ENCODE results near the gene IMP4.
A peak's percentile ranks its signal among the peaks of the same experiment; 100 is the strongest.

The IMP4 gene

DNA sequence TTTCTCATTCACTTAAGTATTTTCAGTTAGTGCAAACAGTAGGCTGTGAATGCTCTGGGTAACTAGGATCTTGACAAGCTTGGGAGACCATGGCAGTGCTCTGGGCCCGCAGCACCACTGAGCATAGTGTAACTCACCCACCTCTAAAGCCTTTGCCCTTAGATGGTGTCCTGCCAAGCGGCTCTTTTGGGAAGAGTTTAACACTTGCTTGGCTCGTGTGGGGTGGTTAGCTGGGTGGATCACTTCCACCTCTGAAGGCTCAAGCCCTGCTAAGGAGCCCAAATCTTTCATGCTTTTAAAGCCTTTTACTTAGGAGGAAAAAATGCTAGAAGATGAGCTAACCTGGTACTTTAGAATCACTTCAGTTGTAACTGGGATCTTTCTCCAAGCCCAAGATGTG lies 47.1 kb downstream of the IMP4 start:
- DNase-seq (ENCODE audit: low read depth) = no peak
- no peak overlapping the region for H3K4me3 ChIP-seq (ENCODE audit: low read depth, low read length)
- TF ChIP-seq, protein P1, sequence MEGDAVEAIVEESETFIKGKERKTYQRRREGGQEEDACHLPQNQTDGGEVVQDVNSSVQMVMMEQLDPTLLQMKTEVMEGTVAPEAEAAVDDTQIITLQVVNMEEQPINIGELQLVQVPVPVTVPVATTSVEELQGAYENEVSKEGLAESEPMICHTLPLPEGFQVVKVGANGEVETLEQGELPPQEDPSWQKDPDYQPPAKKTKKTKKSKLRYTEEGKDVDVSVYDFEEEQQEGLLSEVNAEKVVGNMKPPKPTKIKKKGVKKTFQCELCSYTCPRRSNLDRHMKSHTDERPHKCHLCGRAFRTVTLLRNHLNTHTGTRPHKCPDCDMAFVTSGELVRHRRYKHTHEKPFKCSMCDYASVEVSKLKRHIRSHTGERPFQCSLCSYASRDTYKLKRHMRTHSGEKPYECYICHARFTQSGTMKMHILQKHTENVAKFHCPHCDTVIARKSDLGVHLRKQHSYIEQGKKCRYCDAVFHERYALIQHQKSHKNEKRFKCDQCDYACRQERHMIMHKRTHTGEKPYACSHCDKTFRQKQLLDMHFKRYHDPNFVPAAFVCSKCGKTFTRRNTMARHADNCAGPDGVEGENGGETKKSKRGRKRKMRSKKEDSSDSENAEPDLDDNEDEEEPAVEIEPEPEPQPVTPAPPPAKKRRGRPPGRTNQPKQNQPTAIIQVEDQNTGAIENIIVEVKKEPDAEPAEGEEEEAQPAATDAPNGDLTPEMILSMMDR (IDR thresholded peaks at IDR 0.05; ENCODE audit: control insufficient read depth, extremely low read depth, insufficient read depth) = no peak

DNA sequence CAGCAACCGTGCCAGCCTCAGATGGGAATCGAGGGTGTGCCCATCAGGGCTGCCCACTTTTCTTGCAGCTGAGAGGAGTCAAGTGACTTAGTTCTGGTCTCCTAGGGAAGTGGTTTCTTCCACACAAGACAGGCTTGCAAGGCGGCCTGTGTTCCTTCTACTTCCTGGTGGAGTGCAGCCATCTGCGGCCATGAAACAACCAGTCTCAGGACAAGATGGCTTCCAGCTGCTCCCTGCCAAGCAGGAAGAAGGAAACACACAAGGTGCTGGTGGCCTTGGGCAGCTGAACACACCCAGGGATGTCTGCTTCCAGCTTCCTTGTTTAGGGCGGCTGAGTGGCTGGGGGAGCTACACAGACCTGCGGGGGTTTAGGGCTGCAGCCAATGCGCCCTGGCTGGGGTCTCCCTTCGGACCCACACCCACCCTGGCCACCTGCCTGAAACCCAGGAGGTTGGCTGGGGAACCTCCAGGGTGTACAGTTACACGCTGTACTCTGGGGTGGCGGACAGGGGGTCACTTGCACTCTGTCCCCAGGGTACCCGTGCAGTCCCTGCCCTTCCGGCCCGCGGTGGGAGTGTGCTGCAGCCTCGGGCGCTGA lies 47.9 kb downstream of the IMP4 start:
- DNase-seq (ENCODE audit: low read depth) = peak; percentile 56
- peak overlapping the region; percentile 57 for H3K4me3 ChIP-seq (ENCODE audit: low read depth, low read length)
- TF ChIP-seq, protein P1 (IDR thresholded peaks at IDR 0.05; ENCODE audit: control insufficient read depth, extremely low read depth, insufficient read depth) = no peak

DNA sequence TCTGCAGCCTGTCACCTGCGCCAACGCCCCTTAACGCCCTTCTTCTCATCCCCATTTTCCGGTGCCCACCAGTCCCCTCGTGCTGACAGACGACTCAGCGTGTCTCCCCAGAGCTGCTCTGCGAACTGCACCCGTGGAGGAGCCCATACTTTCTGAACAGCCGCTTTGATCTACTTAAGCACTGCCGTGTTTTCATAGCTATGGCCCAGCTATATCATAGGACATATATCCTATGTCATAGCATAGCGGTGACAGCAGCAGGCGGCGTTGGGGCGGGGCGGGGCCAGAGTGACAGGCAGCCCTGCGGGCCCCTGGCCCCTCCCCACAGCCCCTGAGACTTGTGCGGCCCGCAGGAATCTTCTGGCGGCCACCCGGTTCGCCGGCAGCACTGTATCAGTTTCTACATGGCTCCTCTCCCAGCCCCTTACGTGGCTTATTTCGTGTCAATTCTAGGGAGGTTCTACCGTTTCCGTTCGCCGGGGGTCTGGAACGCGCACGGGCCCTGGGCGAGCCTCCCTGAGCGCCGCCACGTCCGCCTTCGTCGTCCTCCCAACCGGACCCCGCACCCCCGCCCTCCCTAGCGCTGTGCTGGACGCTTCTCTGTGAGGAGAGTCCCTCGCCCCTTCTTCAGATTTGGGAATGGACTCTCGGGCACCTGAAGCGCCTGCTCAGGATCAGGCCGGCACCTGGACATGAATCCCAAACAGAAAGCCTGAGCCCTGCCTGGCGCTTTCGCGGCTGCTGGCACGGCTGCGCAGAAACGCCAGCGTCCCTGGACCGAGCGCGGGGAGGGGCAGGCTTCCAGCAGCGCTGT lies 48.6 kb downstream of the IMP4 start:
- TF ChIP-seq, protein P1 (IDR thresholded peaks at IDR 0.05; ENCODE audit: control insufficient read depth, extremely low read depth, insufficient read depth) = no peak
- peak overlapping the region; percentile 57 for H3K4me3 ChIP-seq (ENCODE audit: low read depth, low read length)
- DNase-seq (ENCODE audit: low read depth) = peak; percentile 57

DNA sequence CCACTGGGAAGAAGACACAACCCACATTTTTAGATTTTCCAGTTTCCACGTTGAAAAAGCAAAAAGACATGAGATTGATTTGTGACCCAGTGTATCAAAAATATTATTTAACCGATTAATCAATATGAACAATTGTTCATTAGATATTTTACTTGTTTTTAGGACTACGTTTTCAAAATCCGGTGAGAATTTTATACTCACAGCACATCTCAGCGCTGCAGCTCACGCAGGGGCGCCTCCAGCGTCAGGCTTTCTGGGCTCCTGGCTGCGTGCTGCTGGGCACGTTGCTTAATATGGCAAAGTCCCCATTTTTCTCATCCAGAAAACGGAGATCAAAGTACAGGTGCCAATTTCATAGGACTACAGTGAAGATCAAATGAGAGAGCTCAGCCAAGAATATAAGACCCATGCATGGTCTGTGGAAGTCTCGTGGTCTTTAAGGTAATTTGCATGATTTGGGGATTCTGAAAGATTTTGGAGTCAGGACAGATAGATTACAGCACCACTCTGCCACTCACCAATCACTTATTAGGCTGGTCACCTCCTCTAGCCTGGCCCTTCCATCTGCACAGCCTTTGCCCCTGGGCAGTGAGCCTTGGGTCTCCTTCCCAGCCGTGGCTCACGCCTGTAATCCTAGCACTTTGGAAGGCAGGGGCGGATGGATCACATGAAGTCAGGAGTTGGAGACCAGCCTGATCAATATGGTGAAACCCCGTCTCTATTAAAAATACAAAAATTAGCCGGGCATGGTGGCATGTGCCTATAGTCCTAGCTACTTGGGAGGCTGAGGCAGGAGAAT lies 49.4 kb downstream of the IMP4 start:
- TF ChIP-seq, protein P1 (IDR thresholded peaks at IDR 0.05; ENCODE audit: control insufficient read depth, extremely low read depth, insufficient read depth) = no peak
- DNase-seq (ENCODE audit: low read depth) = no peak
- H3K4me3 ChIP-seq (ENCODE audit: low read depth, low read length) = peak overlapping the region; percentile 57

DNA sequence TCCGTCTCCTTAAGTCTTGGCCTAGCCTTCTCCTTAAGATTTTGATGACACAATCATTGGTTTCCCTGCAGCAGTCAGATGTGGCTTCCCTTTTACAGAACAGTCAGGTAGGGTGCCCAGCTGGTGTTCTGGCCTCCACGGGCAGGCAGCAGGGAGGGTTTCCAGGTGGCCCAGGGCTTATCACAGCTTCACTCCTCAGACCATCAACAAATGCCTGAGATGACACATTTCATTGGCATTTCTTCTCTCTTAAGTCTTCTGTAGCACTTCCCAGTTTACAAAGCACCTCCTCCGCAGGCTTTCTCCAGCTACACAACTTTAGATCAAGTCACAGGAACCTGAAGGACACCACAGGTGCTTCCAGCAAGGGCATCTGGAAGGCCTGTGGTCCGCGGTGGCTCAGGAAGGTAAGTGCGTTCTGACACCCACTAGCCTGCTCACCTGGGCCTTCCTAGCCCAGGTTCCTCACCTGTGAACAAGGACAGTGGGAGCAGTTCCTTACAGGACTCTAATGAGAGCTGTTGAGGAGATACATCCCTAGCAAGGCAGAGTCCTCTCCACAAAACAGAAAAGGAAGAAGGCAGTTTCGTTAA lies 50.7 kb downstream of the IMP4 start:
- TF ChIP-seq, protein P1 (IDR thresholded peaks at IDR 0.05; ENCODE audit: control insufficient read depth, extremely low read depth, insufficient read depth) = no peak
- H3K4me3 ChIP-seq (ENCODE audit: low read depth, low read length) = no peak overlapping the region
- DNase-seq (ENCODE audit: low read depth) = no peak

Data from LNCaP clone FGC (cell line).